Astrocyte (in vitro differentiated cells and primary cell): ENCODE measurements around the gene SLC27A3. TPM values are rescaled to one million over a fixed set of nuclear protein-coding genes. Genes with fewer than 3 reads are reported as not detected.

ENCODE experiments used
- DNase-seq: peaks from one replicate; pipeline ENCODE4 v3.0.0-alpha.2; 2010; ENCODE audit warnings: low read depth
- FAIRE-seq: peaks from 2 replicates; lab custom pipeline; 2011; peaks lifted over from hg19 to GRCh38; lab: Jason Lieb, UNC
- H2AFZ ChIP-seq: 2 replicates; pipeline ENCODE4 v1.6.0; 2012; ENCODE audit warnings: low read depth, low read length, inconsistent platforms
- H3K27ac ChIP-seq: 2 replicates; pipeline ENCODE4 v1.5.1; 2011; ENCODE audit warnings: low read depth, low read length, inconsistent platforms
- H3K27me3 ChIP-seq: 2 replicates; pipeline ENCODE4 v1.6.0; 2011; ENCODE audit warnings: low read length, inconsistent platforms; ENCODE audit not compliant: insufficient read depth
- H3K36me3 ChIP-seq: 2 replicates; pipeline ENCODE4 v1.5.1; 2011; ENCODE audit warnings: low read length, inconsistent platforms; ENCODE audit not compliant: insufficient read depth
- H3K4me1 ChIP-seq: 2 replicates; pipeline ENCODE4 v1.5.1; 2011; ENCODE audit warnings: low read length, inconsistent platforms; ENCODE audit not compliant: insufficient read depth
- H3K4me2 ChIP-seq: 2 replicates; pipeline ENCODE4 v1.6.0; 2012; ENCODE audit warnings: low read length, inconsistent platforms
- H3K4me3 ChIP-seq: 2 replicates; pipeline ENCODE4 v1.5.1; 2011; ENCODE audit warnings: low read depth, mild to moderate bottlenecking, low read length, inconsistent platforms; ENCODE audit not compliant: insufficient read depth
- H3K79me2 ChIP-seq: 2 replicates; pipeline ENCODE4 v1.6.0; 2012; ENCODE audit warnings: mild to moderate bottlenecking, low read length, inconsistent platforms; ENCODE audit not compliant: insufficient read depth
- H3K9ac ChIP-seq: 2 replicates; pipeline ENCODE4 v1.6.0; 2012; ENCODE audit warnings: mild to moderate bottlenecking, low read length, inconsistent platforms
- H3K9me3 ChIP-seq: 2 replicates; pipeline ENCODE4 v1.5.1; 2012; ENCODE audit warnings: low read depth, mild to moderate bottlenecking, low read length, inconsistent platforms; ENCODE audit not compliant: insufficient read depth
- H4K20me1 ChIP-seq: 2 replicates; pipeline ENCODE4 v1.6.0; 2012; ENCODE audit warnings: low read length, inconsistent platforms; ENCODE audit not compliant: insufficient read depth
- H3K27ac Mint-ChIP-seq: one replicate; pipeline ENCODE4 v1.8.0; 2021; ENCODE audit warnings: mild to moderate bottlenecking, mixed read lengths; ENCODE audit not compliant: unreplicated experiment
- H3K27me3 Mint-ChIP-seq: one replicate; pipeline ENCODE4 v1.8.0; 2021; ENCODE audit warnings: low read depth, mixed read lengths; ENCODE audit not compliant: unreplicated experiment
- H3K36me3 Mint-ChIP-seq: one replicate; pipeline ENCODE4 v1.8.0; 2021; ENCODE audit warnings: low read depth, mixed read lengths; ENCODE audit not compliant: unreplicated experiment
- H3K4me1 Mint-ChIP-seq: one replicate; pipeline ENCODE4 v1.8.0; 2021; ENCODE audit warnings: low read depth, mixed read lengths; ENCODE audit not compliant: unreplicated experiment
- H3K4me3 Mint-ChIP-seq: one replicate; pipeline ENCODE4 v1.8.0; 2021; ENCODE audit warnings: mild to moderate bottlenecking, moderate library complexity, mixed read lengths; ENCODE audit not compliant: unreplicated experiment
- H3K9me3 Mint-ChIP-seq: one replicate; pipeline ENCODE4 v1.8.0; 2021; ENCODE audit warnings: mild to moderate bottlenecking, mixed read lengths; ENCODE audit not compliant: unreplicated experiment
- CTCF ChIP-seq: IDR thresholded peaks from 2 replicates; pipeline ENCODE4 v1.5.1; 2011; ENCODE audit warnings: low read depth, mild to moderate bottlenecking, inconsistent platforms, low read length, moderate library complexity; ENCODE audit not compliant: insufficient read depth
- EZH2 ChIP-seq: IDR thresholded peaks from 2 replicates; pipeline ENCODE4 v1.6.1; 2012; ENCODE audit warnings: mild to moderate bottlenecking, low read length, inconsistent platforms; ENCODE audit not compliant: insufficient read depth
- total RNA-seq: library from RNA; stranded (reverse); gene quantifications from 2 replicates; pipeline ENCODE4 v1.2.1, GENCODE V29; 2021

The SLC27A3 gene
- total RNA-seq, 1 donor from 2014 or later: 5.9 TPM

DNA sequence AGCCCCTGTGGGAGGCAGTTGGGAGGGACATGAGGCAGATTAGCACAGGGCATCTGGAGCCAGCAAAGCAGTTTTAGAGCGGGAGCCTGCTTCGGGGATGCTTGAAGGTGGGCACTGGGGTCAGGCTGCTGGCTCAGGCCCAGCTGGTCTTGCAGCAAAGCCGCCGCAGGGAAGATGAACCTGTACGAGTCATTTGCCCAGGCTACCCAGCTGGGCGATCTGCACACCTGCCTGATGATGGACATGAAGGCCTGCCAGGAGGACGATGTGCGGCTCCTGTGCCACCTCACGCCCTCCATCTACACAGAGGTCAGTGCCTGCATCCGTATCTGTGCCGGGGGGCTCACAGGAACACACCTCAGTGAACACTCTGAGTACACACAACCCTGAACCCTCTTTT, 7.7 kb upstream of the SLC27A3 start:
- Mint-ChIP-seq H3K9me3 (no peaks in the 10 kb centered on the region), H3K27ac (no peak overlapping the region), H3K4me3 (no peak overlapping the region), H3K27me3 (no peaks in the 10 kb centered on the region), H3K4me1 (no peaks in the 10 kb centered on the region), H3K36me3 (peaks cover 38% of the 10 kb centered on the region)
- no peaks in the 10 kb centered on the region for H3K9me3 ChIP-seq
- FAIRE-seq (no peak), DNase-seq (no peak)
- no peak overlapping the region for H2AFZ ChIP-seq
- H3K4me3 ChIP-seq: no peak overlapping the region
- TF ChIP-seq CTCF (no peak), EZH2 (no peak)
- H3K27me3 ChIP-seq: no peaks in the 10 kb centered on the region
- peaks cover 19% of the 10 kb centered on the region for H3K36me3 ChIP-seq
- no peak overlapping the region for H3K9ac ChIP-seq
- no peaks in the 10 kb centered on the region for H3K79me2 ChIP-seq
- H4K20me1 ChIP-seq: no peaks in the 10 kb centered on the region
- no peak overlapping the region for H3K27ac ChIP-seq
- no peaks in the 10 kb centered on the region for H3K4me1 ChIP-seq
- no peak overlapping the region for H3K4me2 ChIP-seq

DNA sequence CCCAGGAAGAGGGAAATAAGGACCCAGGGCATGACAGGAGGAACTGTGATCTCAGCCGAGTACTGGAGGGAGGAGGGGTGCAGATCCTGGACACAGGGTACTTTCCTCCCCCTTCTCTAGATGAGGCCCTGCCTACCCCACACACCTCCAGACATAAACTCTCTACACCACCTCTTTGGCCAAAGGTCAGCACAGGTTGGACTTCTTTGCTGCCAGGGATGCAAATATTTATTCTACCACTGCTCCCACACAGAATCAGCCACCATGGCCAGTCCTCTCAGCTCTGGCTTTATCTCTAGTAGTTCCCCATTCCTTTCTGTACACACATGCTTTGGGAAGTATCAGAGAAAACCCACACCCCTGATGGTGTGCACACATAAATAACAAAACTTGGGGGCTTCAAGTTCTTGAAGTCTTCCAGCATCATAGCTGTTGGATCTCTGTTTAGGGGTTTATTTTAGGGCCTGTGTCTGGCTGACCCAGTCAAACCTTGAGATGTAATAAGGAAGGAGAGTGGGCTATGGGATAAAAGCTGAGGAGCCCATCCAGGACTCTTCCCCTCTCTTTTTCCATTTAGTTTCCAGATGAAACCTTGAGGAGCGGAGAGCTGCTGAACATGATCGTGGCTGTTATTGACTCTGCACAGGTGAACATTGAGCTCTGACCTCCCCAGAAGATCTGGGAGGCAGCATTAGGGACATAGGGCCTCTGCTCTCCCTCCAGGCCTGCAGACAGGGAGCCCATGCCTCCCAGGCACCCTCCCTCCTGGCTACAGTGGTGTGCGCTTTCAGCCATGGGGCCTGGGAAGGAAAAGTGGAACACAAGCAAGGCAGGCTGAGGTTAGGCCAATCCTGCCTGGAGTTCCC, 6.7 kb upstream of the SLC27A3 start:
- no peak overlapping the region for H3K27ac Mint-ChIP-seq
- H3K4me1 Mint-ChIP-seq: no peaks in the 10 kb centered on the region
- H3K36me3 Mint-ChIP-seq: peaks cover 35% of the 10 kb centered on the region
- H3K9me3 Mint-ChIP-seq: no peaks in the 10 kb centered on the region
- no peaks in the 10 kb centered on the region for H3K27me3 Mint-ChIP-seq
- H3K4me2 ChIP-seq: no peak overlapping the region
- no peak overlapping the region for H3K4me3 Mint-ChIP-seq
- peaks cover 21% of the 10 kb centered on the region for H3K36me3 ChIP-seq
- H2AFZ ChIP-seq: no peak overlapping the region
- TF ChIP-seq CTCF (no peak), EZH2 (no peak)
- H3K79me2 ChIP-seq: no peaks in the 10 kb centered on the region
- DNase-seq (no peak), FAIRE-seq (no peak)
- no peaks in the 10 kb centered on the region for H3K4me1 ChIP-seq
- no peaks in the 10 kb centered on the region for H4K20me1 ChIP-seq
- no peaks in the 10 kb centered on the region for H3K9me3 ChIP-seq
- H3K27ac ChIP-seq: no peak overlapping the region
- no peak overlapping the region for H3K9ac ChIP-seq
- H3K4me3 ChIP-seq: no peak overlapping the region
- no peaks in the 10 kb centered on the region for H3K27me3 ChIP-seq

DNA sequence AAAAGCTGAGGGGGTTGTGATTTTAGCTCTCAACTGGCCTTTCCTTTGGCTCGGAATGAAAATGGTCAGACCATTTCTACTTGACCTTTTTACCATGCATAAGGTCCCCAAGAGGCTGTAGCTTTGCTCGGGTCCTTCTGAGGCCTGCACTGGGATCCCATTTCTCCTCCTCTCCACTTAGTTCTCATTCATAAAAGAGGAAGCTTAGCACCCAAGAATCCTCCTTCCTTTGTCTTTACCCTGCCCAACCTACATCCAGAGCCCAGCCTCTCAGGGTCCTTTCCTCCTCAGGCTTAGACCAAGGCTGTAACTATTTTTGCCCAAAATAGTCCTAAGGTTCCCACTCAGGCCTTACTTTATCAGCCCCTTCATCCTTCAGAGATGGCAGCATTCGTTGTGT, 6.0 kb upstream of the SLC27A3 start:
- no peaks in the 10 kb centered on the region for H3K4me1 Mint-ChIP-seq
- Histone ChIP-seq H3K79me2 (no peaks in the 10 kb centered on the region), H3K9ac (no peak overlapping the region), H3K27me3 (no peaks in the 10 kb centered on the region), H3K36me3 (peaks cover 20% of the 10 kb centered on the region), H3K4me1 (no peaks in the 10 kb centered on the region), H3K9me3 (no peaks in the 10 kb centered on the region), H3K4me2 (no peak overlapping the region), H4K20me1 (no peaks in the 10 kb centered on the region), H3K4me3 (no peak overlapping the region), H3K27ac (no peak overlapping the region), H2AFZ (no peak overlapping the region)
- TF ChIP-seq CTCF: no peak
- TF ChIP-seq EZH2: no peak
- no peak overlapping the region for H3K27ac Mint-ChIP-seq
- no peak for DNase-seq
- no peaks in the 10 kb centered on the region for H3K27me3 Mint-ChIP-seq
- peaks cover 30% of the 10 kb centered on the region for H3K36me3 Mint-ChIP-seq
- H3K9me3 Mint-ChIP-seq: no peaks in the 10 kb centered on the region
- FAIRE-seq: no peak
- no peak overlapping the region for H3K4me3 Mint-ChIP-seq
